IMR-90 (cell line): ENCODE measurements around the gene KCNF1. TPM values are rescaled to one million over a fixed set of nuclear protein-coding genes. Genes with fewer than 3 reads are reported as not detected.

ENCODE experiments used
- ATAC-seq: fragments of 200-7000 bp; cut with Tn5 transposase; 2 replicates; pipeline ENCODE4 v1.9.1; 2020; ENCODE audit warnings: low read depth, mild to moderate bottlenecking, moderate library complexity
- BruUV-seq: library from RNA; stranded (reverse); fragments of 400-500 nt; replicated peaks from 2 replicates; lab custom pipeline; 2021; lab: Mats Ljungman, UMichigan
- CTCF ChIA-PET: fragments of 300-600 bp; formaldehyde crosslinking; extraction: SDS; loops from one replicate; lab custom pipeline; 2021; ENCODE audit warnings: antibody characterized with exemption; lab: Yijun Ruan, JAX
- POLR2A ChIA-PET: fragments of 300-600 bp; sonication (Branson Sonifier 250); formaldehyde crosslinking; loops from one replicate; lab custom pipeline; 2022; ENCODE audit warnings: antibody characterized with exemption; ENCODE audit not compliant: unreplicated experiment; lab: Charles Lee
- DNase-seq: peaks from one replicate; pipeline ENCODE4 v3.0.0; 2013
- H2AFZ ChIP-seq: replicated peaks from 2 replicates; pipeline ENCODE3; 2013; ENCODE audit warnings: low read length, mild to moderate bottlenecking; ENCODE audit not compliant: poor library complexity
- H2AK5ac ChIP-seq: 2 replicates; pipeline ENCODE4 v1.6.1; 2013; ENCODE audit warnings: low read depth, low read length, inconsistent platforms
- H2AK9ac ChIP-seq: replicated peaks from 2 replicates; pipeline ENCODE3; 2013; ENCODE audit warnings: mild to moderate bottlenecking, low read depth, low read length, moderate library complexity; ENCODE audit not compliant: poor library complexity
- H2BK120ac ChIP-seq: 2 replicates; pipeline ENCODE4 v1.6.1; 2013; ENCODE audit warnings: low read depth, low read length, inconsistent platforms
- H2BK15ac ChIP-seq: 3 replicates; pipeline ENCODE4 v1.6.1; 2013; ENCODE audit warnings: low read depth, low read length, inconsistent platforms
- H2BK20ac ChIP-seq: 2 replicates; pipeline ENCODE4 v1.6.1; 2013; ENCODE audit warnings: low read depth, mild to moderate bottlenecking, inconsistent platforms, low read length, moderate library complexity
- H2BK5ac ChIP-seq: 2 replicates; pipeline ENCODE4 v1.6.1; 2013; ENCODE audit warnings: mild to moderate bottlenecking, low read depth, low read length, inconsistent platforms; ENCODE audit not compliant: poor library complexity, severe bottlenecking
- H3K14ac ChIP-seq: replicated peaks from 2 replicates; pipeline ENCODE4 v1.6.1; 2013; ENCODE audit warnings: low read depth, low read length, inconsistent platforms
- H3K18ac ChIP-seq: 2 replicates; pipeline ENCODE4 v1.6.1; 2013; ENCODE audit warnings: low read depth, low read length, control low read depth
- H3K23ac ChIP-seq: 2 replicates; pipeline ENCODE4 v1.6.1; 2013; ENCODE audit warnings: low read depth, low read length, inconsistent platforms
- H3K27ac ChIP-seq: 2 replicates; pipeline ENCODE4 v1.5.1; 2013; ENCODE audit warnings: mild to moderate bottlenecking, control low read depth, low read length; ENCODE audit not compliant: insufficient read depth
- H3K27me3 ChIP-seq: 2 replicates; pipeline ENCODE4 v1.6.1; 2013; ENCODE audit warnings: low read length; ENCODE audit not compliant: control insufficient read depth, insufficient read depth
- H3K36me3 ChIP-seq: 2 replicates; pipeline ENCODE4 v1.6.1; 2013; ENCODE audit warnings: low read length, mixed read lengths; ENCODE audit not compliant: control insufficient read depth, insufficient read depth
- H3K4ac ChIP-seq: 2 replicates; pipeline ENCODE4 v1.6.1; 2013; ENCODE audit warnings: low read depth, low read length, inconsistent platforms
- H3K4me1 ChIP-seq: 2 replicates; pipeline ENCODE4 v1.6.1; 2013; ENCODE audit warnings: low read length, mixed read lengths; ENCODE audit not compliant: control insufficient read depth, insufficient read depth
- H3K4me2 ChIP-seq: 2 replicates; pipeline ENCODE4 v1.6.1; 2013; ENCODE audit warnings: low read depth, mild to moderate bottlenecking, control low read depth, low read length, moderate library complexity
- H3K4me3 ChIP-seq: 2 replicates; pipeline ENCODE4 v1.5.1; 2013; ENCODE audit warnings: low read depth, mild to moderate bottlenecking, control low read depth, low read length, moderate library complexity; ENCODE audit not compliant: insufficient read depth
- H3K56ac ChIP-seq: 2 replicates; pipeline ENCODE4 v1.6.1; 2013; ENCODE audit warnings: low read length, inconsistent platforms; ENCODE audit not compliant: insufficient read depth; ENCODE audit errors: extremely low read depth
- H3K79me1 ChIP-seq, 2 experiments: 2 replicates each; pipeline ENCODE4 v1.6.1; 2013; ENCODE audit warnings: low read length in 2 of 2, inconsistent platforms in 1 of 2, low read depth in 1 of 2
- H3K9ac ChIP-seq: 2 replicates; pipeline ENCODE4 v1.6.1; 2013; ENCODE audit warnings: low read depth, low read length, control low read depth
- H3K9me1 ChIP-seq: 2 replicates; pipeline ENCODE4 v1.6.1; 2013; ENCODE audit warnings: low read length, inconsistent platforms; ENCODE audit not compliant: insufficient read depth
- H3K9me3 ChIP-seq: 2 replicates; pipeline ENCODE4 v1.6.1; 2013; ENCODE audit warnings: low read length; ENCODE audit not compliant: control insufficient read depth, insufficient read depth
- H4K20me1 ChIP-seq: 2 replicates; pipeline ENCODE4 v1.6.1; 2013; ENCODE audit warnings: low read length, inconsistent platforms; ENCODE audit not compliant: insufficient read depth
- H4K5ac ChIP-seq: 2 replicates; pipeline ENCODE4 v1.6.1; 2013; ENCODE audit warnings: mild to moderate bottlenecking, low read depth, low read length, control low read depth
- H4K8ac ChIP-seq, 2 experiments: 2 replicates each; pipeline ENCODE4 v1.6.1; 2013; ENCODE audit warnings: low read depth in 2 of 2, low read length in 2 of 2, control low read depth in 1 of 2, inconsistent platforms in 1 of 2
- H4K91ac ChIP-seq: 2 replicates; pipeline ENCODE4 v1.6.1; 2013; ENCODE audit warnings: low read depth, low read length, inconsistent platforms; ENCODE audit not compliant: insufficient read depth
- RFX5 ChIP-seq: IDR thresholded peaks from 2 replicates; pipeline ENCODE4 v1.8.0; 2012; ENCODE audit warnings: low read depth, mild to moderate bottlenecking, low read length, moderate library complexity
- WGBS, 2 experiments: methylation state at CpG; one replicate each; pipeline versions ENCODE4 v1.1.5 to v1.1.7; 2013; ENCODE audit warnings: missing lambda C conversion rate in 2 of 2; ENCODE audit not compliant: insufficient read length in 1 of 2; ENCODE audit errors: extremely low coverage in 2 of 2; 5-methylcytosine and 5-hydroxymethylcytosine counted together
- dilution Hi-C: fragments of 300-500 bp; cut with HindIII; formaldehyde crosslinking; loops from one replicate; pipeline ENCODE4 v1.14.3; 2018; ENCODE audit warnings: low sequenced_read_pairs; ENCODE audit not compliant: unreplicated experiment
- in situ Hi-C: fragments of 300-500 bp; cut with MboI; formaldehyde crosslinking; loops from 3 replicates; pipeline ENCODE4 v1.14.3; 2019; ENCODE audit warnings: low sequenced_read_pairs, inconsistent platforms, mixed read lengths
- intact Hi-C: fragments of 100-400 bp; cut with micrococcal nuclease; formaldehyde crosslinking; loops from 2 replicates; pipeline ENCODE4 v1.10.0; 2022
- polyA plus RNA-seq, 3 experiments: library from polyadenylated mRNA; depleted of rRNA; stranded (reverse); fragments of >200 nt; gene quantifications; 2 replicates each; pipeline ENCODE4 v1.2.3, GENCODE V29; 2012; ENCODE audit warnings: low replicate concordance in 1 of 3
- total RNA-seq: library from RNA; depleted of rRNA; stranded (reverse); fragments of >200 nt; gene quantifications from 2 replicates; pipeline ENCODE4 v1.2.3, GENCODE V29; 2012
- TF ChIP-seq, protein P1 (sequence below): fragments of 150-350 bp; IDR thresholded peaks from 2 replicates; pipeline ENCODE4 v1.6.1; 2017; ENCODE audit warnings: mild to moderate bottlenecking, antibody characterized with exemption, low read length, low read depth

The KCNF1 gene
- total and polyA plus RNA-seq, 2 of the 4 experiments (the other 2 are of a cell fraction), result 0.54 to 1.4 TPM

DNA sequence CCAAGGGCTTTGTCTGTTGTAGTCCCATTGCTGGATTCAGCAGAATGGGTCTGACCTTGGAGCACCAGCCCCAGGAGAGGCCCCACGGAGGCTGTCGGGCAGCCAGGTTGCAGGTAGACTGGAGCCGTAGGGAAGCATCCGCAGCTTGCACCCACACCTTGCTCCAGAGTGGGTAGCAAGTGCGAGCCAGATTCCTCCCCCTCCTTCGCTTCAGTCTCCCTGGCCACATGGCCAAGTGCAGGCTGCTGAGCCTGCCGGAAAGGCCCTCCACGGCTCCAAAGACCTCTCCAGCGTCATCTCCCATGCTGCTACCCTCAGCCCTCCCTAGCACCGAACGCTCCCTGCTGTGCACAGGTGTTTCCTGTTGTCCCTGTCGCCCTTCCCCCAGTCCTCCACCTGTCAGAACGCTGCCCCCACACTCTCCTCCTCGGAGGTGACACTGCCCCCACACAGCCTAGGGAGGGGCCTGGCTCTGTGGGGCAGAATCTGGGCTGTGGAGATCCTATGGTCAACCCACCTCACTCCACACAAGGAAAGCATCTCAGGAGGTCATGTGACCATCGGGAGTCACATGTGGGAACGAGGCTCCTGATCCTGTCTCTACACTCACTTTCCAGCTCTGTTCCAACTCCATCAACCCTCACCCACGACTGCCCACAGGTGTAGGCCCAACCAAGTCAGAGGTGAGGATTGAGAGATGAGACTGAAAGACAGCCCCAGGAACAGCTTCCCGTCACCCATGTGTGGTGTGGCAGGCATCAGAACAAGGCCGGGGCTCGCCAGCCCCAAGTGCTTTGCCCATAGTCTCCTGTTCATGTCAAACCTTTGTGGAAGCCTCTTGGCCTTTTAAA lies 8.3 kb downstream of the KCNF1 start:
- H3K56ac ChIP-seq, result no peak overlapping the region
- ChIA-PET POLR2A (no interaction called here), CTCF (no interaction called here)
- intact Hi-C loops (loop anchor here (5.0 kb wide), 1 partner anchor 827 kb away; the partner anchor contains the start of gene LPIN1), in situ Hi-C loops (loop anchor here (5.0 kb wide), 1 partner anchor 202 kb away; no protein-coding TSS in a partner anchor), dilution Hi-C loops (no loop called here)
- WGBS, 2 experiments, result 83% methylated on average over 7 of the region's 20 CpGs; no CpG with 5 or more reads in 1 of the 2 experiments
- H3K4me3 ChIP-seq, result no peak overlapping the region
- no peaks in the 10 kb centered on the region for H4K20me1 ChIP-seq
- ATAC-seq (no peak), DNase-seq (no peak)
- peaks cover 12% of the 10 kb centered on the region; the same call in 1 of the 2 replicates for H3K9me1 ChIP-seq
- H4K8ac ChIP-seq, result peak overlapping the region in 1 of 2 experiments; percentile 21; a peak in 1 of 4 replicates
- peak overlapping the region; percentile 13; the same call in 1 of the 2 replicates for H3K4ac ChIP-seq
- peaks cover 13% of the 10 kb centered on the region for H3K4me1 ChIP-seq
- no TSS peak for BruUV-seq
- H3K14ac ChIP-seq, result no peak overlapping the region
- H3K79me1 ChIP-seq, result peaks cover 0 to 6% of the 10 kb centered on the region in 2 experiments; a peak in 2 of 4 replicates
- TF ChIP-seq, protein P1, sequence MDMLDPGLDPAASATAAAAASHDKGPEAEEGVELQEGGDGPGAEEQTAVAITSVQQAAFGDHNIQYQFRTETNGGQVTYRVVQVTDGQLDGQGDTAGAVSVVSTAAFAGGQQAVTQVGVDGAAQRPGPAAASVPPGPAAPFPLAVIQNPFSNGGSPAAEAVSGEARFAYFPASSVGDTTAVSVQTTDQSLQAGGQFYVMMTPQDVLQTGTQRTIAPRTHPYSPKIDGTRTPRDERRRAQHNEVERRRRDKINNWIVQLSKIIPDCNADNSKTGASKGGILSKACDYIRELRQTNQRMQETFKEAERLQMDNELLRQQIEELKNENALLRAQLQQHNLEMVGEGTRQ, result peak; percentile 50; the same call in 1 of the 2 replicates
- no peak for TF ChIP-seq RFX5
- no peak overlapping the region; the same call in 1 of the 2 replicates for H3K18ac ChIP-seq
- H4K91ac ChIP-seq, result no peak overlapping the region
- H3K23ac ChIP-seq, result no peak overlapping the region
- no peak overlapping the region for H3K4me2 ChIP-seq
- no peak overlapping the region for H2BK5ac ChIP-seq
- peak overlapping the region; percentile 65 for H2AK5ac ChIP-seq
- H2BK20ac ChIP-seq, result peak overlapping the region; percentile 59
- 0 out of 3 replicates have a peak overlapping the region, but pooled peaks have one; percentile 66 for H2BK15ac ChIP-seq
- H3K36me3 ChIP-seq, result no peaks in the 10 kb centered on the region
- H2AFZ ChIP-seq, result peak overlapping the region; percentile 56
- H2AK9ac ChIP-seq, result no peak overlapping the region
- no peak overlapping the region for H4K5ac ChIP-seq
- no peak overlapping the region for H2BK120ac ChIP-seq
- H3K27me3 ChIP-seq, result no peaks in the 10 kb centered on the region
- no peak overlapping the region for H3K9ac ChIP-seq
- H3K27ac ChIP-seq, result no peak overlapping the region
- no peaks in the 10 kb centered on the region for H3K9me3 ChIP-seq
